Stimulated activated CD4-positive, alpha-beta T cell treated with anti-CD3 and anti-CD28 coated beads, Interleukin-2, amount 100 ng/mL, for 4 hours (primary cell): ENCODE results near the gene RNF169.

Source experiments
- DNase-seq: peaks from one replicate; pipeline ENCODE4 v3.0.0-alpha.2; 2020; ENCODE audit warnings: low read depth

The RNF169 gene

DNA sequence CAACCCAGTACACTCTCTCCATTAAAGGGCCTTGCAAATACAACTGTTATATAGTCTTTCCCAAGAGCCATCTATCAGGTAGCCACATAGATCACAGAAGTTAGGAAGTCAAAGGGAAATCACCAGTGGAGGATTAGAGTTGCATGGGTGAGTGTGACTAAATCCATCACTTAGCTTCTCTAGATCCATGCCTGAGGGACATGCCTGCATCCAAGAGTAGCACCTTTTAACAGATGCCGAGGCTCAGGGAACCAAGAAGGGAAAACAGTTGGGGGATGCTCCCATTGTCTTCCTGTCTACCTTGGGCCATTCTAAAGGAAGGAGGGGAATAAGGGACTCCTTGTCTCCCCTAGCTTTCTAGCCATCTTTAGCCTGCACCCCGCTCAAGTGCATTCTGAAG is 122.4 kb downstream of the RNF169 start:
- DNase-seq, result no peak

DNA sequence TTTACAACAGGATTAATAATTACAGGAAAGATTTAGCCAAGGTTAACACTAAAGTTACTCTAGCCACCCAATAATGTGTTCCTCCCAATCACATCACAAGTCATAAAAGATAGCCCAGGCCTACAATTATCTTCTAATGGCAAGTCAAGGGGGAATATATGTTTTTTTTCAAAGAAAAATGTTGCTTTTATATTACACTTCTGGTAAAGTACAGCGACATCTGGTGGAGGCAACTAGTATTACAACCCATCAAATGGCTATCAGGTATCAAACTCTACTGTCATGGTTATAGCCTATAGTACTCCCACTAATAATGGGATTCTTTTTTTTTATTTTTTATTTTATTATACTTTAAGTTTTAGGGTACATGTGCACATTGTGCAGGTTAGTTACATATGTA is 128.5 kb downstream of the RNF169 start:
- DNase-seq, result no peak
